ENCODE measurements around the gene SULT2B1. TPM values are rescaled to one million over a fixed set of nuclear protein-coding genes. Genes with fewer than 3 reads are reported as not detected.
A peak's percentile ranks its signal among the peaks of the same experiment; 100 is the strongest.

The SULT2B1 gene
- polyA plus RNA-seq, 2 of the 4 experiments (the other 2 are of a cell fraction), result 22.2 to 34.3 TPM

DNA sequence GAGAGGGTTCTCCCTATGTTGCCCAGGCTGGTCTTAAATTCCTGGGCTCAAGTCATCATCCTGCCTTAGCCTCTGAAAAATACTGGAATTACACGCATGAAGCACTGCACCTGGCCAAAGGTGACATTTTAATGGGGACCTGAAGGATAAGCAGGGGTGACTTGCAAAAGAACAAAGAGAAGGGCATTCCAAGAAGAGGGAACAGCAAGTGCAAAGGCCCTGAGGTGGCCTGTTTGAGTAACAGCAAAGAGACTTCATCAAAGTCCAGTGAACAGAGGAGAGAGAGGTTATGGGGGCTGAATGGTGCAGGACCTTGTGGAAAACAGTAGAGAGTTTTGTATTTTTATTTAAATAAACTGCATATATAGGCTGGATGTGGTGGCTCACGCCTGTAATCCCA is 89.9 kb downstream of the SULT2B1 start:
- 84% methylated on average over 2 of the region's 2 CpGs for WGBS (ENCODE audit: missing lambda C conversion rate)
- no peak overlapping the region for H3K4me2 ChIP-seq
- ATAC-seq (no peak), FAIRE-seq (no peak), DNase-seq (ENCODE audit: low read depth in 1 of 2, low spot score in 1 of 2) (no peak)
- POLR2A ChIA-PET, result interaction anchor here (0.7 kb wide), 1 partner anchor 97 kb away, joined by 8 read pairs; no protein-coding TSS in a partner anchor
- peaks cover 21% of the 10 kb centered on the region for H3K4me1 ChIP-seq
- no peaks in the 10 kb centered on the region for H3K9me3 ChIP-seq
- no peak overlapping the region for H3K27ac ChIP-seq
- CTCF ChIA-PET, result interaction anchor here (0.7 to 1.5 kb wide), 4 partner anchors 33 to 194 kb away, joined by 3 to 6 read pairs (median 4); partner anchors contain the start of gene HSD17B14
- H3K4me3 ChIP-seq, result no peak overlapping the region
- TF ChIP-seq RNF2 (IDR thresholded peaks at IDR 0.05; ENCODE audit: borderline replicate concordance, low read depth), result no peak

GRCh38 chr19:48642862-48643261 is 90.9 kb downstream of the SULT2B1 start:
- FAIRE-seq (no peak), DNase-seq (ENCODE audit: low read depth in 1 of 2, low spot score in 1 of 2) (no peak), ATAC-seq (no peak)
- ChIA-PET POLR2A (interaction anchor here (0.7 to 1.4 kb wide), 2 partner anchors 24 to 350 kb away, joined by 3 to 6 read pairs; partner anchors contain the start of genes GYS1, RPL18 and SPHK2), CTCF (interaction anchor here (0.6 to 3.5 kb wide), 5 partner anchors 14 to 145 kb away, joined by 3 to 26 read pairs (median 4); no protein-coding TSS in a partner anchor)
- TF ChIP-seq POLR2A (IDR thresholded peaks at IDR 0.05; ENCODE audit: low read length) (no peak), NR3C1 (IDR thresholded peaks at IDR 0.05) (no peak), HEYL (CRISPR knock-in tag; IDR thresholded peaks at IDR 0.05) (no peak), FOSB (CRISPR knock-in tag; IDR thresholded peaks at IDR 0.05) (no peak), EP300 (IDR thresholded peaks at IDR 0.05) (no peak), RNF2 (IDR thresholded peaks at IDR 0.05; ENCODE audit: borderline replicate concordance, low read depth) (no peak), MAZ (IDR thresholded peaks at IDR 0.05; ENCODE audit: borderline replicate concordance, low read depth, low read length) (no peak), ZC3H11A (IDR thresholded peaks at IDR 0.05) (no peak), RAD21 (conservative IDR thresholded peaks at IDR 0.05 in 1 of 2, IDR thresholded peaks at IDR 0.05 in 1 of 2) (no peak), RCOR1 (IDR thresholded peaks at IDR 0.05; ENCODE audit: low read depth, low read length) (no peak), SMC3 (IDR thresholded peaks at IDR 0.05) (no peak), ZFP36 (IDR thresholded peaks at IDR 0.05; ENCODE audit: borderline replicate concordance, partially characterized antibody) (no peak), KDM1A (IDR thresholded peaks at IDR 0.05; ENCODE audit: low read depth) (no peak), BHLHE40 (IDR thresholded peaks at IDR 0.05; ENCODE audit: low read depth, low read length) (no peak), FOXS1 (CRISPR knock-in tag; IDR thresholded peaks at IDR 0.05) (no peak), JUN (IDR thresholded peaks at IDR 0.05) (no peak), FOSL2 (IDR thresholded peaks at IDR 0.05) (no peak), FOSL2 (CRISPR knock-in tag; IDR thresholded peaks at IDR 0.05) (no peak), KDM5A (IDR thresholded peaks at IDR 0.05) (no peak), RFX5 (IDR thresholded peaks at IDR 0.05) (no peak)
- TF ChIP-seq, protein P1, sequence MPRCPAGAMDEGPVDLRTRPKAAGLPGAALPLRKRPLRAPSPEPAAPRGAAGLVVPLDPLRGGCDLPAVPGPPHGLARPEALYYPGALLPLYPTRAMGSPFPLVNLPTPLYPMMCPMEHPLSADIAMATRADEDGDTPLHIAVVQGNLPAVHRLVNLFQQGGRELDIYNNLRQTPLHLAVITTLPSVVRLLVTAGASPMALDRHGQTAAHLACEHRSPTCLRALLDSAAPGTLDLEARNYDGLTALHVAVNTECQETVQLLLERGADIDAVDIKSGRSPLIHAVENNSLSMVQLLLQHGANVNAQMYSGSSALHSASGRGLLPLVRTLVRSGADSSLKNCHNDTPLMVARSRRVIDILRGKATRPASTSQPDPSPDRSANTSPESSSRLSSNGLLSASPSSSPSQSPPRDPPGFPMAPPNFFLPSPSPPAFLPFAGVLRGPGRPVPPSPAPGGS (IDR thresholded peaks at IDR 0.05), result no peak
- Histone ChIP-seq H3K4me2 (no peak overlapping the region), H3K4me3 (no peak overlapping the region), H3K27ac (no peak overlapping the region), H3K9me3 (no peaks in the 10 kb centered on the region), H3K4me1 (peaks cover 25% of the 10 kb centered on the region)
- 80% methylated on average over 5 of the region's 5 CpGs for WGBS (ENCODE audit: missing lambda C conversion rate)

DNA sequence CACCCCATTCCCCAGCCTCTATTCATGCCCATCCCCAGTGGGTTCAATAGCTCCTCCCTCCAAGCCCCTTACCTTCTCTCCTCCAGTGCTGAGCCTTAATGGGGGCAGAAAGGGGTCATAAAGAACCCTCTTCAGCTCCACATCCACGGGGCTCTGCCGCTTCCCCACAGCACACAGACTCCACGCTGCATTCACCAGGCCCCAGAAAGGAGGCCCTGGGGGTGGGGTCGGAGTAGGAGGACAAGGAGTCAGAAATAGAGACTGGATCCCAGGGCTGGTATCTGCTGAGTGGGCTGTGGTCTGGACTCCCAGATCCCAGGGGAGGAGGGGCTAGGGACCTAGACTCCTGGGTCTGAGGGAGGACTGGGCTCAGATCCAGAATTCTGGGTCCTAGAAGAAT is 92.4 kb downstream of the SULT2B1 start:
- POLR2A ChIA-PET, result interaction anchor here (0.5 to 3.1 kb wide), 4 partner anchors 10 to 138 kb away, joined by 3 to 15 read pairs (median 7); partner anchors contain the start of genes RPL18 and SPHK2
- H3K4me2 ChIP-seq, result peak overlapping the region; percentile 94
- FAIRE-seq (no peak), DNase-seq (ENCODE audit: low read depth in 1 of 2, low spot score in 1 of 2) (no peak), ATAC-seq (no peak)
- no peak overlapping the region for H3K4me3 ChIP-seq
- 0 out of 6 replicates have a peak overlapping the region, but pooled peaks of 1 of the 2 experiments have one; percentile 3 for H3K27ac ChIP-seq
- CTCF ChIA-PET, result interaction anchor here (1.0 to 3.5 kb wide), 8 partner anchors 12 to 197 kb away, joined by 3 to 31 read pairs (median 14); partner anchors contain the start of gene HSD17B14
- H3K4me1 ChIP-seq, result peaks cover 18% of the 10 kb centered on the region; the same call in 2 of the 3 replicates
- H3K9me3 ChIP-seq, result no peaks in the 10 kb centered on the region
- WGBS (ENCODE audit: missing lambda C conversion rate), result 86% methylated on average over 4 of the region's 4 CpGs
- no peak for TF ChIP-seq RFX5 (IDR thresholded peaks at IDR 0.05)
- no peak for TF ChIP-seq CEBPB (IDR thresholded peaks at IDR 0.05)
- TF ChIP-seq, protein P2, sequence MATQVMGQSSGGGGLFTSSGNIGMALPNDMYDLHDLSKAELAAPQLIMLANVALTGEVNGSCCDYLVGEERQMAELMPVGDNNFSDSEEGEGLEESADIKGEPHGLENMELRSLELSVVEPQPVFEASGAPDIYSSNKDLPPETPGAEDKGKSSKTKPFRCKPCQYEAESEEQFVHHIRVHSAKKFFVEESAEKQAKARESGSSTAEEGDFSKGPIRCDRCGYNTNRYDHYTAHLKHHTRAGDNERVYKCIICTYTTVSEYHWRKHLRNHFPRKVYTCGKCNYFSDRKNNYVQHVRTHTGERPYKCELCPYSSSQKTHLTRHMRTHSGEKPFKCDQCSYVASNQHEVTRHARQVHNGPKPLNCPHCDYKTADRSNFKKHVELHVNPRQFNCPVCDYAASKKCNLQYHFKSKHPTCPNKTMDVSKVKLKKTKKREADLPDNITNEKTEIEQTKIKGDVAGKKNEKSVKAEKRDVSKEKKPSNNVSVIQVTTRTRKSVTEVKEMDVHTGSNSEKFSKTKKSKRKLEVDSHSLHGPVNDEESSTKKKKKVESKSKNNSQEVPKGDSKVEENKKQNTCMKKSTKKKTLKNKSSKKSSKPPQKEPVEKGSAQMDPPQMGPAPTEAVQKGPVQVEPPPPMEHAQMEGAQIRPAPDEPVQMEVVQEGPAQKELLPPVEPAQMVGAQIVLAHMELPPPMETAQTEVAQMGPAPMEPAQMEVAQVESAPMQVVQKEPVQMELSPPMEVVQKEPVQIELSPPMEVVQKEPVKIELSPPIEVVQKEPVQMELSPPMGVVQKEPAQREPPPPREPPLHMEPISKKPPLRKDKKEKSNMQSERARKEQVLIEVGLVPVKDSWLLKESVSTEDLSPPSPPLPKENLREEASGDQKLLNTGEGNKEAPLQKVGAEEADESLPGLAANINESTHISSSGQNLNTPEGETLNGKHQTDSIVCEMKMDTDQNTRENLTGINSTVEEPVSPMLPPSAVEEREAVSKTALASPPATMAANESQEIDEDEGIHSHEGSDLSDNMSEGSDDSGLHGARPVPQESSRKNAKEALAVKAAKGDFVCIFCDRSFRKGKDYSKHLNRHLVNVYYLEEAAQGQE (IDR thresholded peaks at IDR 0.05), result no peak
- no peak for TF ChIP-seq MYC (IDR thresholded peaks at IDR 0.05; ENCODE audit: borderline replicate concordance, low read length)
- TF ChIP-seq CBX8 (IDR thresholded peaks at IDR 0.05), result no peak
- TF ChIP-seq ELK1 (IDR thresholded peaks at IDR 0.05; ENCODE audit: low read depth, low read length), result no peak
- TF ChIP-seq, protein P3, sequence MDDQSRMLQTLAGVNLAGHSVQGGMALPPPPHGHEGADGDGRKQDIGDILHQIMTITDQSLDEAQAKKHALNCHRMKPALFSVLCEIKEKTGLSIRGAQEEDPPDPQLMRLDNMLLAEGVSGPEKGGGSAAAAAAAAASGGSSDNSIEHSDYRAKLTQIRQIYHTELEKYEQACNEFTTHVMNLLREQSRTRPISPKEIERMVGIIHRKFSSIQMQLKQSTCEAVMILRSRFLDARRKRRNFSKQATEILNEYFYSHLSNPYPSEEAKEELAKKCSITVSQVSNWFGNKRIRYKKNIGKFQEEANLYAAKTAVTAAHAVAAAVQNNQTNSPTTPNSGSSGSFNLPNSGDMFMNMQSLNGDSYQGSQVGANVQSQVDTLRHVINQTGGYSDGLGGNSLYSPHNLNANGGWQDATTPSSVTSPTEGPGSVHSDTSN (IDR thresholded peaks at IDR 0.05), result no peak
- TF ChIP-seq SMC3 (IDR thresholded peaks at IDR 0.05), result no peak
- TF ChIP-seq EHF (CRISPR knock-in tag; IDR thresholded peaks at IDR 0.05), result no peak
- TF ChIP-seq CHD2 (IDR thresholded peaks at IDR 0.05; ENCODE audit: low read length, partially characterized antibody), result no peak

All from A549 (cell line).